Muscle of leg (tissue), 16 donors: Measurements from ENCODE around the gene CD300C. TPM values are rescaled to one million over a fixed set of nuclear protein-coding genes. Genes with fewer than 3 reads are reported as not detected.

Experiments used
- DNase-seq: peaks from one replicate; pipeline ENCODE4 v3.0.0; 2013
- H3K27ac ChIP-seq: one replicate; pipeline ENCODE4 v1.5.1; 2013; ENCODE audit warnings: mild to moderate bottlenecking, low read length, control low read depth
- H3K27me3 ChIP-seq: one replicate; pipeline ENCODE4 v1.6.1; 2013; ENCODE audit warnings: low read length; ENCODE audit not compliant: control insufficient read depth, insufficient read depth
- H3K36me3 ChIP-seq: one replicate; pipeline ENCODE4 v1.6.1; 2013; ENCODE audit warnings: low read length; ENCODE audit not compliant: control insufficient read depth, insufficient read depth
- H3K4me1 ChIP-seq: one replicate; pipeline ENCODE4 v1.6.1; 2013; ENCODE audit warnings: low read length; ENCODE audit not compliant: control insufficient read depth, insufficient read depth
- H3K4me3 ChIP-seq: one replicate; pipeline ENCODE4 v1.5.1; 2013; ENCODE audit warnings: low read length, control low read depth
- H3K9me3 ChIP-seq: replicated peaks from 2 replicates; pipeline ENCODE4 v1.6.1; 2013; ENCODE audit warnings: low read depth, low read length; ENCODE audit not compliant: control insufficient read depth
- WGBS: methylation state at CpG from one replicate; pipeline ENCODE4 v1.1.5; 2013; ENCODE audit warnings: missing lambda C conversion rate; ENCODE audit not compliant: insufficient coverage; 5-methylcytosine and 5-hydroxymethylcytosine counted together
- long read RNA-seq, 11 donors: transcript quantifications; one replicate each; lab custom pipeline, GENCODE V29; 2026
- polyA plus RNA-seq, 8 donors: library from polyadenylated mRNA; unstranded; fragments of 120-200 nt; gene quantifications; one replicate each; pipeline versions ENCODE4 v1.2.1 to v1.2.3, GENCODE V29; 2013; ENCODE audit warnings: inconsistent platforms in 1 of 8, low replicate concordance in 1 of 8; ENCODE audit not compliant: insufficient read length in 8 of 8, insufficient read depth in 1 of 8
- total RNA-seq: library from RNA; stranded (reverse); fragments of 120-200 nt; gene quantifications from one replicate; pipeline ENCODE4 v1.2.4, GENCODE V29; 2013

The CD300C gene
- total RNA-seq (0.31 TPM), polyA plus RNA-seq (under 1 TPM; 0.29 to 0.75 (median 0.44) TPM)
- long read RNA-seq, donor 1, result 0 reads
- long read RNA-seq, donor 2, result 0 reads
- long read RNA-seq, donor 3, result 0 reads
- long read RNA-seq, donor 4, result 0 reads
- long read RNA-seq, donor 5, result 0 reads
- long read RNA-seq, donor 6, result 0 reads
- long read RNA-seq, donor 7, result 0 reads
- long read RNA-seq, donor 8, result 0 reads
- long read RNA-seq, donor 9, result 0 reads
- long read RNA-seq, donor 10, result 0 reads
- long read RNA-seq, donor 11, result 0 reads

GRCh38 chr17:74545843-74546230 is at the start of gene CD300C:
Gene CD300C (minus strand): TSS chr17:74546115. CDS start chr17:74545782, 333 bp downstream.
- no peak within 1 kb of the TSS for H3K4me3 ChIP-seq
- WGBS, result 28% methylated on average over 4 of the region's 5 CpGs
- no peak within 1 kb of the TSS for H3K27ac ChIP-seq
- peaks cover 4% of the 10 kb centered on the region for H3K27me3 ChIP-seq
- peak; percentile 29 for DNase-seq
- H3K36me3 ChIP-seq, result no peaks in the 10 kb centered on the region
- H3K9me3 ChIP-seq, result no peaks in the 10 kb centered on the region
- no peaks in the 10 kb centered on the region for H3K4me1 ChIP-seq

- Histone ChIP-seq H3K4me1 (no peaks in the 10 kb centered on the region), H3K27ac (no peak overlapping the region), H3K9me3 (no peaks in the 10 kb centered on the region), H3K36me3 (no peaks in the 10 kb centered on the region), H3K27me3 (peaks cover 7% of the 10 kb centered on the region), H3K4me3 (no peak overlapping the region)
- WGBS, result 60% methylated on average over 2 of the region's 6 CpGs
- no peak for DNase-seq
Observed at GRCh38 chr17:74595037-74595750, 49.3 kb upstream of the CD300C start.

- no peaks in the 10 kb centered on the region for H3K4me1 ChIP-seq
- peaks cover 4% of the 10 kb centered on the region for H3K27me3 ChIP-seq
- no peaks in the 10 kb centered on the region for H3K9me3 ChIP-seq
- 67% methylated on average over 9 of the region's 14 CpGs for WGBS
- H3K36me3 ChIP-seq, result no peaks in the 10 kb centered on the region
- H3K27ac ChIP-seq, result no peak within 1 kb of the TSS
- DNase-seq, result no peak
- H3K4me3 ChIP-seq, result no peak within 1 kb of the TSS
Observed at GRCh38 chr17:74592087-74592990, 46.4 kb upstream of the CD300C start, which contains the start of gene CD300LD. Gene CD300LD (minus strand): TSS chr17:74592283. CDS start chr17:74592202, 81 bp downstream.

GRCh38 chr17:74591503-74591902 is 45.6 kb upstream of the CD300C start:
- Histone ChIP-seq H3K4me3 (no peak overlapping the region), H3K36me3 (no peaks in the 10 kb centered on the region), H3K9me3 (no peaks in the 10 kb centered on the region), H3K27me3 (peaks cover 4% of the 10 kb centered on the region), H3K4me1 (no peaks in the 10 kb centered on the region), H3K27ac (no peak overlapping the region)
- no peak for DNase-seq
- WGBS, result no CpG with 5 or more reads among the region's 1 CpG

GRCh38 chr17:74585711-74586110 is 39.8 kb upstream of the CD300C start:
- Histone ChIP-seq H3K27ac (no peak overlapping the region), H3K4me1 (no peaks in the 10 kb centered on the region), H3K36me3 (no peaks in the 10 kb centered on the region), H3K4me3 (no peak overlapping the region), H3K27me3 (peaks cover 3% of the 10 kb centered on the region), H3K9me3 (no peaks in the 10 kb centered on the region)
- WGBS, result 88% methylated on average over 3 of the region's 5 CpGs
- DNase-seq, result no peak

- no peaks in the 10 kb centered on the region for H3K36me3 ChIP-seq
- H3K4me1 ChIP-seq, result no peaks in the 10 kb centered on the region
- peaks cover 3% of the 10 kb centered on the region for H3K27me3 ChIP-seq
- 81% methylated on average over 11 of the region's 14 CpGs for WGBS
- no peak overlapping the region for H3K27ac ChIP-seq
- DNase-seq, result no peak
- H3K9me3 ChIP-seq, result no peaks in the 10 kb centered on the region
- no peak overlapping the region for H3K4me3 ChIP-seq
Observed at GRCh38 chr17:74584292-74585060, 38.6 kb upstream of the CD300C start.

- Histone ChIP-seq H3K4me1 (no peaks in the 10 kb centered on the region), H3K36me3 (no peaks in the 10 kb centered on the region), H3K4me3 (no peak overlapping the region), H3K9me3 (no peaks in the 10 kb centered on the region), H3K27ac (no peak overlapping the region), H3K27me3 (peaks cover 3% of the 10 kb centered on the region)
- no peak for DNase-seq
- 81% methylated on average over 8 of the region's 10 CpGs for WGBS
Observed at GRCh38 chr17:74582633-74583032, 36.7 kb upstream of the CD300C start.

- H3K4me3 ChIP-seq, result no peak overlapping the region
- H3K4me1 ChIP-seq, result no peaks in the 10 kb centered on the region
- no peak overlapping the region for H3K27ac ChIP-seq
- no peak for DNase-seq
- peaks cover 3% of the 10 kb centered on the region for H3K27me3 ChIP-seq
- H3K9me3 ChIP-seq, result no peaks in the 10 kb centered on the region
- no peaks in the 10 kb centered on the region for H3K36me3 ChIP-seq
- 63% methylated on average over 4 of the region's 7 CpGs for WGBS
Observed at GRCh38 chr17:74579900-74580299, 34.0 kb upstream of the CD300C start.

- DNase-seq, result no peak
- H3K27me3 ChIP-seq, result peaks cover 3% of the 10 kb centered on the region
- H3K36me3 ChIP-seq, result no peaks in the 10 kb centered on the region
- no peak overlapping the region for H3K4me3 ChIP-seq
- H3K4me1 ChIP-seq, result no peaks in the 10 kb centered on the region
- H3K9me3 ChIP-seq, result no peaks in the 10 kb centered on the region
- 86% methylated on average over 4 of the region's 9 CpGs for WGBS
- no peak overlapping the region for H3K27ac ChIP-seq
Observed at GRCh38 chr17:74578979-74579378, 33.1 kb upstream of the CD300C start.
